ENCODE results near the gene CCR2.

- TF ChIP-seq CTCF (IDR thresholded peaks at IDR 0.05): no peak
- no peak for TF ChIP-seq POLR2A (IDR thresholded peaks at IDR 0.05)
Observed at GRCh38 chr3:46314517-46314916, 39.4 kb upstream of the CCR2 start.
